ENCODE measurements around the gene DGKQ. TPM values are rescaled to one million over a fixed set of nuclear protein-coding genes. Genes with fewer than 3 reads are reported as not detected.

The DGKQ gene
- total and polyA plus RNA-seq, 9 of the 15 experiments (the other 6 are each of a cell fraction or from before 2014, with no cell fraction given) = 0.17 to 22.0 (median 5.6) TPM

DNA sequence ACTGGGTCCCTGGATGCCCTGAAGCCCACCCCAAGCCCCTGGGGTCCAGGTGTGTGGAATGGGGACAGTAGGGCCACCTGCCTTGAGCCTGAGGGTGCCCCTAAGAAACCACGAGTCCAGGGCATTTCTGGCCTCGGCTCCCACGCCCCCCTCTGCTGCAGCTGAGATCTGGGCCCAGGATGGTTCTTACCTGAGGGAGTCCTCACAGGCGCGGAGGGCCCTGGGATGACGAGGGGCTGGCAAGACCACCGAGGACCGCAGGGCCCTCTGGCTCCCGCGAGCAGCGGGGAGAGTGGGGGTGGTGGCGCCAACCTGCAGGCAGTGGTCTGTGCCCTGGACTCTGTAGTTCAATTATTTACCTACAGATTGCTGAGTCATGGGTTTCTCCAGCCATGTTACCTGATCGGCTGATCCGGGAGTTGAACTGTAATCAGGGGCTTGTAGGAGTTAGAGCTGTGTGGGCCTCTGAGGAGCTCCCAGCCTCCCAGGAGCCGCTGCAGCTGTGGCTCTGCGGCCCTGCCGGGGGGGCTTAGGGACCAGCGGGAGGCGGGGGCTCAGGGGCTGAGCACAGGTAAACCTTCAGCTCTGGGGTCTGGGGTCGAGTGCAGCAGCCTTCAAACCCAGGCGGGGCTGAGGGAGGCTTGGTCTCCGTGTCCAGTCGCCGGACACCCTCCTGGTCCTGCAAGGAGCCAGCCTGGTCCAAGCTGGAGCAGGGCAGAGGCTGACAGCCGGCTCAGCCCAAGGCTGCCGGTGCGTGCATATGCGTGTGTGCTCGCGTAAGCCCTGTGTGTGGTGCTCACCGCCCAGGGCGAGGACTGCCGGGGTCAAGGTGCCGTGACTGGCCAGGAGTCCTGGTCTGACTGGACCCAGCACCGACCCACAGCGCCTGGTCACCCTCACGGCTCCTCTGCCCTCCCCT, 20.0 kb upstream of the DGKQ start, which contains the start of gene SLC26A1 (continued):
- TF ChIP-seq JUND (IDR thresholded peaks at IDR 0.05; ENCODE audit: borderline replicate concordance, low read depth, low read length) (0 out of 2 replicates have a peak, but pooled peaks have one; percentile 19), JUND (tag; IDR thresholded peaks at IDR 0.05; ENCODE audit: borderline replicate concordance, low read depth, low read length) (no peak; the same call in 2 of the 3 replicates), ZC3H4 (CRISPR knock-in tag; IDR thresholded peaks at IDR 0.05; ENCODE audit: borderline replicate concordance) (0 out of 2 replicates have a peak, but pooled peaks have one; percentile 16), CBFB (CRISPR knock-in tag; IDR thresholded peaks at IDR 0.05) (0 out of 2 replicates have a peak, but pooled peaks have one; percentile 32), ZNF76 (CRISPR knock-in tag; IDR thresholded peaks at IDR 0.05; ENCODE audit: borderline replicate concordance) (peak; percentile 75; the same call in 1 of the 2 replicates), FOXK1 (CRISPR knock-in tag; IDR thresholded peaks at IDR 0.05; ENCODE audit: borderline replicate concordance) (no peak), RHOXF2B (CRISPR knock-in tag; conservative IDR thresholded peaks at IDR 0.05) (0 out of 2 replicates have a peak, but pooled peaks have one; percentile 29), NR2C1 (IDR thresholded peaks at IDR 0.05) (0 out of 2 replicates have a peak, but pooled peaks have one; percentile 26), NR2C1 (tag; IDR thresholded peaks at IDR 0.05) (0 out of 2 replicates have a peak, but pooled peaks have one; percentile 9), POLR2A (conservative IDR thresholded peaks at IDR 0.05) (peak; percentile 42), MAZ (CRISPR knock-in tag; conservative IDR thresholded peaks at IDR 0.05 in 1 of 2, IDR thresholded peaks at IDR 0.05 in 1 of 2) (peak in 1 of 2 experiments; percentile 29; a peak in 2 of 4 replicates), SIX5 (IDR thresholded peaks at IDR 0.05; ENCODE audit: borderline replicate concordance in 1 of 2, insufficient read depth in 1 of 2, low read depth in 1 of 2, low read length in 2 of 2) (no peak), MYC (IDR thresholded peaks at IDR 0.05; ENCODE audit: low read depth, low read length) (no peak), MYC (CRISPR knock-in tag; IDR thresholded peaks at IDR 0.05; ENCODE audit: borderline replicate concordance, low read depth) (0 out of 2 replicates have a peak, but pooled peaks have one; percentile 23), BACH1 (tag; IDR thresholded peaks at IDR 0.05) (peak; percentile 79; the same call in 1 of the 2 replicates), ZFP1 (CRISPR knock-in tag; IDR thresholded peaks at IDR 0.05) (0 out of 2 replicates have a peak, but pooled peaks have one; percentile 24), TEAD1 (CRISPR knock-in tag; IDR thresholded peaks at IDR 0.05) (0 out of 4 replicates have a peak, but pooled peaks of 1 of the 2 experiments have one; percentile 41), ZFX (CRISPR knock-in tag; IDR thresholded peaks at IDR 0.05) (peak; percentile 75), ZNF316 (IDR thresholded peaks at IDR 0.05) (peak; percentile 98)
- TF ChIP-seq, protein P1, sequence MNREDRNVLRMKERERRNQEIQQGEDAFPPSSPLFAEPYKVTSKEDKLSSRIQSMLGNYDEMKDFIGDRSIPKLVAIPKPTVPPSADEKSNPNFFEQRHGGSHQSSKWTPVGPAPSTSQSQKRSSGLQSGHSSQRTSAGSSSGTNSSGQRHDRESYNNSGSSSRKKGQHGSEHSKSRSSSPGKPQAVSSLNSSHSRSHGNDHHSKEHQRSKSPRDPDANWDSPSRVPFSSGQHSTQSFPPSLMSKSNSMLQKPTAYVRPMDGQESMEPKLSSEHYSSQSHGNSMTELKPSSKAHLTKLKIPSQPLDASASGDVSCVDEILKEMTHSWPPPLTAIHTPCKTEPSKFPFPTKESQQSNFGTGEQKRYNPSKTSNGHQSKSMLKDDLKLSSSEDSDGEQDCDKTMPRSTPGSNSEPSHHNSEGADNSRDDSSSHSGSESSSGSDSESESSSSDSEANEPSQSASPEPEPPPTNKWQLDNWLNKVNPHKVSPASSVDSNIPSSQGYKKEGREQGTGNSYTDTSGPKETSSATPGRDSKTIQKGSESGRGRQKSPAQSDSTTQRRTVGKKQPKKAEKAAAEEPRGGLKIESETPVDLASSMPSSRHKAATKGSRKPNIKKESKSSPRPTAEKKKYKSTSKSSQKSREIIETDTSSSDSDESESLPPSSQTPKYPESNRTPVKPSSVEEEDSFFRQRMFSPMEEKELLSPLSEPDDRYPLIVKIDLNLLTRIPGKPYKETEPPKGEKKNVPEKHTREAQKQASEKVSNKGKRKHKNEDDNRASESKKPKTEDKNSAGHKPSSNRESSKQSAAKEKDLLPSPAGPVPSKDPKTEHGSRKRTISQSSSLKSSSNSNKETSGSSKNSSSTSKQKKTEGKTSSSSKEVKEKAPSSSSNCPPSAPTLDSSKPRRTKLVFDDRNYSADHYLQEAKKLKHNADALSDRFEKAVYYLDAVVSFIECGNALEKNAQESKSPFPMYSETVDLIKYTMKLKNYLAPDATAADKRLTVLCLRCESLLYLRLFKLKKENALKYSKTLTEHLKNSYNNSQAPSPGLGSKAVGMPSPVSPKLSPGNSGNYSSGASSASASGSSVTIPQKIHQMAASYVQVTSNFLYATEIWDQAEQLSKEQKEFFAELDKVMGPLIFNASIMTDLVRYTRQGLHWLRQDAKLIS (CRISPR knock-in tag; IDR thresholded peaks at IDR 0.05) = 0 out of 2 replicates have a peak, but pooled peaks have one; percentile 42
- TF ChIP-seq, protein P2, sequence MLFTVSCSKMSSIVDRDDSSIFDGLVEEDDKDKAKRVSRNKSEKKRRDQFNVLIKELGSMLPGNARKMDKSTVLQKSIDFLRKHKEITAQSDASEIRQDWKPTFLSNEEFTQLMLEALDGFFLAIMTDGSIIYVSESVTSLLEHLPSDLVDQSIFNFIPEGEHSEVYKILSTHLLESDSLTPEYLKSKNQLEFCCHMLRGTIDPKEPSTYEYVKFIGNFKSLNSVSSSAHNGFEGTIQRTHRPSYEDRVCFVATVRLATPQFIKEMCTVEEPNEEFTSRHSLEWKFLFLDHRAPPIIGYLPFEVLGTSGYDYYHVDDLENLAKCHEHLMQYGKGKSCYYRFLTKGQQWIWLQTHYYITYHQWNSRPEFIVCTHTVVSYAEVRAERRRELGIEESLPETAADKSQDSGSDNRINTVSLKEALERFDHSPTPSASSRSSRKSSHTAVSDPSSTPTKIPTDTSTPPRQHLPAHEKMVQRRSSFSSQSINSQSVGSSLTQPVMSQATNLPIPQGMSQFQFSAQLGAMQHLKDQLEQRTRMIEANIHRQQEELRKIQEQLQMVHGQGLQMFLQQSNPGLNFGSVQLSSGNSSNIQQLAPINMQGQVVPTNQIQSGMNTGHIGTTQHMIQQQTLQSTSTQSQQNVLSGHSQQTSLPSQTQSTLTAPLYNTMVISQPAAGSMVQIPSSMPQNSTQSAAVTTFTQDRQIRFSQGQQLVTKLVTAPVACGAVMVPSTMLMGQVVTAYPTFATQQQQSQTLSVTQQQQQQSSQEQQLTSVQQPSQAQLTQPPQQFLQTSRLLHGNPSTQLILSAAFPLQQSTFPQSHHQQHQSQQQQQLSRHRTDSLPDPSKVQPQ (CRISPR knock-in tag; IDR thresholded peaks at IDR 0.05; ENCODE audit: borderline replicate concordance) = no peak
